Measurements from ENCODE around the gene DNAJA1.
"Not testable (repeated sequence)": the region's sequence is repeated elsewhere in the genome, so short reads cannot be mapped to it uniquely, and the experiment has no call there.

DNAJA1 gene

GRCh38 chr9:33082538-33083326 is 57.7 kb downstream of the DNAJA1 start:
- DNase-seq, result no peak

GRCh38 chr9:33085672-33086071 is 60.6 kb downstream of the DNAJA1 start:
- not testable (repeated sequence) for DNase-seq

Data from NCI-H1417 treated with DMSO at 0.1 percent for 48 hours (cell line).